Stimulated activated CD4-positive, alpha-beta T cell treated with anti-CD3 and anti-CD28 coated beads, Interleukin-12 subunit alpha, Interleukin-12 subunit beta, amount 100 ng/mL, for 24 hours (primary cell): ENCODE data around the gene HIBADH.
A peak's percentile ranks its signal among the peaks of the same experiment; 100 is the strongest.

Experiments
- DNase-seq, 2 experiments: peaks; one replicate each; pipeline ENCODE4 v3.0.0-alpha.2; 2020; ENCODE audit warnings: low read depth in 2 of 2

HIBADH gene

DNA sequence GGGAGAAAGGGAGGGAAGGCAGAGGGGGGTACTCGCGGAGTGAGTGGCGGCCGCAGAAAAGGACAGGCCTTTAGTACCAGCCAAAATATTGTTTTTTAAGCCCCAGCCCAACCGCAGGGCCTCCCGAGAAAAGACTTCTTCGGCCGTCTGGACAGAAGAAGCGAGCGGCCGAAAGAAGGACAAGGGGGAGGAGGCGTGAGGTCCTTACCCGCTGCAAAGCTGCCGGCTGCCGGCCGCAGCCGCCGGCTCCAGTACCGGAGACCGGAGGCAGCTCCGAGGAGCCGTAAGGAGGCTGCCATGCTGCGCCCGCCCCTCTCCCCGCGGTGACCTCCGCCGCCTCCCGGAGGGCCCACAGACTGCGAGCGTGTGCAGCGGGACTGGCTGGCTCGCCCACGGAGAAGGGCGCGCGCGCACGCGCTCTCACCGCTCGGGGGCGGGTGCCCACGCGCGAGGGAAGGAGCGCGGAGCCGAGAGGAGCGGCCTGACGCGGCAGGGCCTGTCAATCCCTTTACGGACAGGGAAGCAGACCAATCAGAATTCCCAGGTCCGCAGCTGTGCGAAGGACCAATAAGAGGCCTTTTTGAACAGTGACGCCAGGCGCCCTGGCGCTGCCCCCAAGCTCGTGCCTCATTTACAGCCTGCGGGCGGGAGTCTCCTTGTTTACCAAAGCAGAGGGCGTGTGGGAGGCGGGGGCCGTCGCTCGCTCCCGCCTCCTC lies at the start of gene HIBADH:
Gene HIBADH (minus strand): TSS at position 394 of the 716 bp plus-strand sequence. CDS start 95 bp downstream, at position 299.
- peak; percentile 82 to 89 for DNase-seq

DNA sequence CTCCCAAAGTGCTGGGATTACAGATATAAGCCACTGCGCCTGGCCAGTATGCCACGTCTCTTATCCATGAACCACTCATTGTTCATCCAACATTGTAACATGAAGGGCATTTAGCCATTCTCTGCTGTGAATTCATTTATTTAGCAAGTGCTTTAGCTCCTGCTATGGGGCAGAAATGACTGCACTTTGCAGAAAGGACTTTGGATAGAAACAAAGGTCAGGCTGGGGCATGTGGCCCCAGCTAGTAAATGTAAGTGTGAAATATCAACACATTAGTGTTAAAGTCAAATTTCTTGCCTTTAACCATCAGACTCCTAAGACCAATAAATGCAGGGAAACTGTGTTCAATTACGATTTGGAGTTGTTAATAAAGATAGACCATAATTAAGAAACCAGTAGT lies 49.5 kb upstream of the HIBADH start:
- no peak for DNase-seq

DNA sequence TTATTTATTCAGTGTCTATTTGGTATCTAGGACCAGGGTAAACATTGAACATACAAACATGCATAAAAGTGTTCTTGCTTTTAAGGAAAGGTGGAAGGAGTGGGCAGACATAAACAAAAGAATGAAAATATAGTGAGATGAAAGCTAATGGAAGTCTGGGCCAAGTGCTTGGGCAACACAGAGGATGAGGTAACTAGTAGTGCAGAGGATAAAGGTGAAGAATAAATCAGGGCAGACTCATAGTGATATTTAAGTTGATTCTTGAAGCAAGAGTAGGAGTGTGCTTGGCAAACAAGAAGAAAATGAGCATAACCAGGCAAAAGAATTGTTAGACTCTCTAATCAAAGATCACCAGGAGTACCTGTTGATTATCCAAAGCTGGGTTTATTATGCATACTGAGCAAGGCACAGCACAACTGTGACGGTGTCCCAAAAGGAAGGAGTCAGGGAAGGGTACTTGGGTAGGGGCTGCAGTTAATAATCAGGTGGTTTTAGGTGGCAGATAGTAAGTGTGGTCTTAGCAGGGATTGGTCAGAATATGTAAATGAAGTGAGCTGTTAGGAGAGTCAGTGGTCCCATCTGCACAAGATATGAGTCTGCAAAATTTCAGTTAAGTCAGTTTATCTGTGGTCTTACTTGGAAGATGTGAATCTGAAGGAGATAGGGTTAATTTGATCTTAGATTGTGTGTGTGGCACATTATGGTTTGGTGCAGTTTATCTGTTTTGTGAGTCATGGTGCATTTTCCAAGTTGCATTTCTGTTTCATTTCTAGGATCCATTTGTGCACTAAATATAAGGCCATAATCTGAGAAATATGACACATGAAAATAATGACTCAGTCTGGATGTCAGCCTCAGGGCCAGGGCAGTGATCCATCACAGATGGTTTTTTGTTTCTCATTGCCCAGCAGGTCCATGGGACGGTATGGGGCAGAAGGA lies 46.7 kb upstream of the HIBADH start:
- no peak for DNase-seq

DNA sequence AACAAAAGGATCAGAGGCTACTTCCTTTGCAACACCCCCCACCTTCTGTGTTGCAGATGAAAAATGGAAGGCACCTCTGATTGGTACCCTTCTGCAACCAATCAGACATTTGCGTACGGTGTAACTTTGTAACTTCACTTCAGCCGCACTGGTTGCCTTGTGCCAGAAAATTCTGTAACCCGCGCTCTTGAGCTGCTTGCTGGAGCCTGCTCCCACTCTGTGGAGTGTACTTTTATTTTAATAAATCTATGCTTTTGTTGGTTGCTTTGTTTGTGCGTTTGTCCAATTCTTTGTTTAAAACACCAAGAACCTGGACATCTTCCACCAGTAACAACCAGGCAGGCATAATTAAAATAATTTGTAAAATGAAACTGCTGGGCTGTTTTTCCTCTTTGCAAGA lies 45.8 kb upstream of the HIBADH start:
- no peak for DNase-seq

DNA sequence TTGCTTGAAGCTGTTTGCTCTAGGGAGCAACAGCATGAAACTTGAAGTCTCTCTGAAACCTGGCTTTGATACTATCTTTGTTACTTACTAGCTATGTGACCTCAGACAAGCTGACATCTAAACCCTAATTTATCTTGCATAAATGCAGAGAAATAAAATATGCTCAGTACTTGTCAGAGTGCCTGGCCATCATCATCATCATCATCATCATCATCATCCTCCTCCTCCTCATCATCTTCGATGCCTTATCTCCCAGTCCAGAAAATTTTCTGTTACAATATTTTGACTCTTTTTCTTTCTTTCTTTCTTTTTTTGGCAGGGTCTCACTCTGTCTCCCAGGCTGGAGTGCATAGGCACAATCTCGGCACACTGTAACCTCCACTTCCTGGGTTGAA lies 42.5 kb upstream of the HIBADH start:
- no peak for DNase-seq

DNA sequence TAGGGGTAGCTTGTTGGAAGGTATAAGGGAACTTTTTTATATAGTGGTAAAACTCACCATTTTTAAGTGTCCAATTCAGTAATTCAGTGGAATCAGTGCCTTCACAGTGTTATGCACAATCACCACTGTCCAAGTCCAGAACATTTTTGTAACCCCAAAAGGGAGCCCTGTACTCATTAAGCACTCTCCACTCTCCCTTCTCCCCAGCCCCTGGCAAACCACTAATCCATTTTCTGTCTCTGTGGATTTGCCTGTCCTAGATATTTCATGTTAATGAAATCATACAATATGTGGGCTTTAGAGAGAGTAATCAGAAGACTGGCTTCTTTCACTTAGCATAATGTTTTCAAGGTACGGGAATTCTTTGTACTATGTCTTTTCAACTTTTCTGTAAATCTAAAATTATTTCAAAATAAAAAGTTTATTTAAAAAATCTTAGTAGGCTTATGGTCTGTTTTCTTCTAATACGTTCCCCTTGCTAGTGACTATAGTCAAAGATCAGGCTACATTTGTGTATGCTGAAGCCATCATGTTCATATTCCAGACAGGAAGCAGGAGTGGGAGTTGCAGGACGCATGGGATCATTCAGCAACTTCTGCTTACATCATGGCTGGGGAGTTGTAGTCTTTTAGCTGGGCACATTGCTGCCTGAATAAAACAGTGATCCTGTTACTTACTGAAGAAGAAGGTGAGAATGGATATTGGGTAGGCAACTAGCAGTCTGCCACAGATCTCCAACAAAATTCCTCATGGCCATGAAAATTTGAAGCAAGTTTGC lies 41.9 kb upstream of the HIBADH start:
- no peak for DNase-seq

DNA sequence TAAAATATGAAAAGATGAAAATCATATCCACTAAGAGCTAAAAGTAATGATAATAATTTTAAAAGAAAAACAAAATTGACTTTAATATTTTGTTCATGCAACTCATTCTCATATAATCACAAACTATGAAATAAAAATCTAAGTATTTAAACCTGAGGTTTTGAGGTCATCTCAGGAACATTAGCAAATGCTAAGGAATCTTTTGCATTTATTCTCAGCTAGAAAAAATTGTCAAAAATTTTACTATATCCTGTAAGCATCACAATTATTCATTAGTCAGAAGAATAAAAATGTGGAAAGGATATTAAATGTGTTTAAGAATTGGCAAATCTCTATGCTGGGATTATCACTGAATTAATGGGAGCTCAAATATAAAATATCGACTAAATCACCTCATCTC lies 40.5 kb upstream of the HIBADH start:
- DNase-seq = no peak

DNA sequence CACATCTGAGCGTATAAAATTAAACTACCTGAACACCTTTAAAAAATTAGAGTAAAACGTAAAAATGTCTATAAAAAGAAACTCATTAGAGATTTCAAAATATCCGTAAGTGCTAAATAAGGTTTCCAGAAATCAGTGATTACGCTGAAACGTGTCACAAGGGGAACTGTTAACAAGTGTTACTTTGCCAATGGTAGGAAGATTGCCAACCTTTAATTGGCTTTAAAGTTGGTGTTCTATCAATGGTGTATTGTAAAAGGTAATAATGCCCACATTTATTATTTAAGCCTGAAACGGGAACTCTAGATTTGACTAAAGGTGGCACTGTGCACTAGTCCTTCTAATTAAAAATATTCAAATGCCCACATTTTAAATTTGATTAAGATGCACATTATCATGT lies 37.8 kb upstream of the HIBADH start:
- no peak for DNase-seq

DNA sequence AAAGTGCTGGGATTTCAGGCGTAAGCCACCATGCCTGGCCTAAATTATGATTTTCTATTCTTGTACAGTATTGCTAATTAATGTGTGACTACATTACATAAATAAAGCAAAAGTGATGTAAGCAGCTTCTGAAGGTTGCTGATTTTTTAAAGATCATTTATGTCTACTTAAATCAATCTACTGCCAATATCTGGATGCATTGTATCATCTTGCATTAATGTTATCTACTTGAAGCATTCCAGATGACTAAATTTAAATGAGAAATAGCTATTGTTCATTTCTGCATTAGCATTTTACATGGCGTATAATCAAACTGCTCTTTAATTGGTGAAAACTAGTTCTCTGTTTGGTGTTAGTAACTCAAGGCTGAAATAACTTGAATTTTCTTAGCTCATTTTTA lies 37.1 kb upstream of the HIBADH start:
- no peak for DNase-seq

DNA sequence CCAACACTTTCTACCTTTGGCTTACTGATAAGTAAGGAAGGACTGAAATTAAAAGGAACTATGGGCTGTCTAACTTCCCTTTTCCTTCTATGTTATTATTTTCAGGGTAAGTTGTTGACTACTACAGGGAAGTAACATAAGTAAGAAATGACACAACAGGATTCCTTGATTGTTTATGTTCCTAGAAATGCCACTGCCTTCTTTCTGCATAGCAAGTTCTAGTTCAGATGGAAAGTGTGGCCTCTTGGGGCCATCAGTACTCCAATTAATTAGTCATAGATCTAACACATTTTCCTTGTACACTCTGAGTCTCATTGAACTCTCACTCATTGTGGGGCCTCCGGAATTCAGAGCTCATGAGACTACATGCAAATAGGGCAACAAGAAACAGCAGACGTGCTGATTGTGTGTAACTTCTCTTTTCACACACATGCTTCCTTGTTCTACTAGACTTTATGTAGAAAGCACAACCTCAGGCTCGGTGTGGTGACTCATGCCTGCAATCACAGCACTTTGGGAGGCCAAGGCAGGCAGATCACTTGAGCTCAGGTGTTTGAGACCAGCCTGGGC lies 35.3 kb upstream of the HIBADH start:
- DNase-seq = no peak

DNA sequence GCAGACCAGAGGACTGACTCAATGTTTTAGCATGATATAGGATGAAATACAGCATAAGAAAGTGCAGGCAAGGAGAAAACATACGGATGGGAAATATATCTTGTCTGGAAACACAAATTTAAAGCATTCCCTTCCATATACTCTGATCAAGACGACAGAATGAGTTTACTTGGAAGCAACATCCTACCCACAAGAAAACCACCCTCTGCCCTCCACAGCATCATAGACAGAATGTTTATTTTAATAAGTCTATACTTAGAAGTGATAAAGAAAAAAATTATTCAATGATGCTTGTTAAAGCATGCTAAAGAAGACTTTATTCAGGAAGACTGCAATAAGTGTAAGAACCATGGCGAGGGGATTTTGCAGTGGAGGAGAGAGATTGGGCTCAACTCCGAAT lies 32.4 kb upstream of the HIBADH start:
- DNase-seq = no peak

DNA sequence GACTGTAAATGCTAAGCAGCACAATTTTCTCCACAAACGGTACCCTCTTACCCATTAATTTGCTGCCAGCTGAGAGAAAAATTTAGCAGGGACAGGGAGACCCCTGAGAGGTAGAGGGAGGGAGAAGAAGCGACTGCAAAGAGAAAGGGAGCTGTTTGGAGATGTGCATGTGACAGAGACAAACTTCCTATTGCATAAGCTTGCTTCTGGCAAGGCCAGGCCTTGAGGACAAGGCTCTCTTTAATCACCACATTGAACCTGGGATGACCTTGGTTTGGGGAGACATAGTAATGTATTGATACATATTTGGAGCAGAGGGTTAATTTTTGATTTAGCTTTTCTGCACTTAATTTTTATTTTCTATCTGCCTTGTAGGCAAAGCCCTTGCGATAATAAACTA lies 31.1 kb upstream of the HIBADH start:
- no peak for DNase-seq

DNA sequence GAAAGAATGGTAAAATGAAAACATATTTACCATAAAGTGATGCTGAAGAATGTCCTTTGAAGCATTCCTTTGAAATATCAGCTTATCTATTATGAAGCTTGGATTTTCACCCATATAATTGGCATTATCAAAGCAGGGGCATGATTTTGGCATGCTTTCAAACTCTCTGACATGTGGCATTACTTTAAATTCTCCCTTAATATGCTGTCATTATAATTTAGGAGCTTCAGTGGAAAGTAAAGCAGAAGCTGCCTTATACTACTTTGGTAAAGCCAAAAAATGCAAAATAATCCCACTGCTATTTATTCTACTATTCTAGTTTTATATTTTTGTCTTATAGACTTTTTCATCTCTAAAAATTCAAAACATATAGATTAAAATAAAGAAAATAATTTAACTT lies 28.0 kb upstream of the HIBADH start:
- DNase-seq = no peak

DNA sequence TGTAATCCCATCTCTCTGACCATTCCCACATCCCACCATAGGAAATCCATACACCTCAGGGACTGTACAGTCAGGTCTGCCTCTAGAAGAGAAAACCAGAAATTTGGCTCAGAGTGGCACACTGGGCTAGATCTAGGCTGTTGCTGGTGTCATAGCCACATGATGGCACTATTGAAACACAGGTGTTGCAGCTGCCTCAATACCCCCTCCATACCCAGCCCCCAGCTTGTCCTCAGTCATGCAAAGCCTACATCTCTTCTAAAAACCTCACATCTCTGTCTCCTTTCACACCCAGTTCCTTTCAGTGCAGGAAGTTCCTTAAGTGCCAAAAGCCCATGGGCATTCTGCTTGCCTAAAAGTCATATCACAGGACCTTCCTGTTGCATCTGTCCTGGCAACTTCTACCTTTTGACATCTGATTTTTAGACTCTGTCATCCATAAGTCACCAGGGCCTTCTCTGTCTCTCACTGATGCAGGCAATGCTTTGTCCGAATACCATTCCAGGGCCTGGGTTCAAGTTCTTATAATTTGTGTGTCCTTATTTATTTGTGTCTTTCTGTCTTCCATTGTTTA lies 27.0 kb upstream of the HIBADH start:
- DNase-seq = no peak

DNA sequence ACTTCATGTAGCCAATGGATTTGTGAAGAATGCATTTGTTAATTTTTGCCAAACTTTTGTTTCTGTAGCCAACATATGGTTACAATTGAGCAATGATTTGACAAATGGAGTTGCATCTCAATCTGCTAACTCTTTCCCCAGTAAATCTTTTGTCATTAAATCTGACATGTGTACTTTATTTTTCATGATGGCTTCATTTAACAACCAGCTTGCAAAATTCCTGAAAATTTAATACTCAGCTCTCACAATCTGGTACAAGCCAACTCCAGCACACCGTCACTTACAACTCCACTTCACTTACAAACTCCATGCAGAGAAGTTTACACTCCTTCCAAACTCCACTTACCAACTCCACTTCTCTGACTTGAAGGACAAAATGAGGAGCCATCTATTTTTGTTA lies 26.5 kb upstream of the HIBADH start:
- no peak for DNase-seq

DNA sequence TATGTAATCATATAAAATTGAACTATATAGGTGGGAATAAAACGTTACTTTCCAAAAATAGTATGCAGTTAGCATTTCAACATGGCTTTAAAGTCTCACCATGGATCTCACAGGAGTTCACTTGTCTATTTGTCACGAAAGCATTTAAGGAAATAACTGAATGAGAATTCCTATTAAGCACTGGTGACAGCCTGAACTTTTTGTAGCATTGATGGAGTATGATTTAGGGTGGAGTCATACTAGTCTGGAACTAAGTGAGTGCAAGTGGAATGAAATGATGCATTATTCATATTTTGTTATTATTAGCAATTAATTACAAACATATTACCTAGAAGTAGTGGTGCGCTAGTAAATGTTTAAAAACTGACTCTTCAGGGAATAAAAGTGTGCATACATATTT lies 26.0 kb upstream of the HIBADH start:
- DNase-seq = no peak

DNA sequence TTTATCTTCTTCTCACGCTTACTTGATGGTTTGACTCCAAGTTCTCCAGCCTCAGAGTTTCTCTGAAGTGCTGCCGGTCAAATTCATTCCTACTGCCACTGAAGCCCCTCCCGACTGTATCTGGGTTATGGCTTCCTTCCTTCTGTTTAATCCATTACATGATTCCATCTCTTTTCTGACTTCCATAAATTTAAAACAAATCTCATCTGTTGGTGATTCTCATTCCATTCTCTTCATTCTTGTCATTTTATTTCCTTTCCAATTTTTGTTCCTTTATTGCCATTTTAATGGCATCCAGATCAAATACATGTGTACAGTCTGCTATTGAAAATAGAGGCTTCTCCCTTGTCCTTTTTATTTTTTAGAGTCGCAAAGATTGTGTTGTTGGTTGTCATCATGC lies 25.4 kb upstream of the HIBADH start:
- DNase-seq = no peak

DNA sequence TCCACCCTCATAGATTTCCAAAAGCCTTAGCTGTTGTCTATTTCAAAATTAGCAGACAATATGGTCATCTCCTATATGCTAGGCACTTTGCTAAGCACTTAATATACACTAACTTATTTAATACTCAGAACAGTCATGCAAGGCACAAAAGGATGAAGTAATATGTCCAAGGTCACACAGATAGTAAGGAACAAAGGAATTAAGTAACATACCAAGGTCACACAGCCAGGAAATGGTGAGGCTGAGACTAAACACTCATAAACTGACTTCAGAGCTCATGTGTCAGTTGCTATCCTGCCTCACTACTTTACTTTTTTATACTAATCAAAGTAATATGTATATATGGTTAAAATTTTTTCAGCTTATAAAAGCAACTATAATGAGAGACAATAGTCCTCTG lies 23.6 kb upstream of the HIBADH start:
- DNase-seq = no peak

DNA sequence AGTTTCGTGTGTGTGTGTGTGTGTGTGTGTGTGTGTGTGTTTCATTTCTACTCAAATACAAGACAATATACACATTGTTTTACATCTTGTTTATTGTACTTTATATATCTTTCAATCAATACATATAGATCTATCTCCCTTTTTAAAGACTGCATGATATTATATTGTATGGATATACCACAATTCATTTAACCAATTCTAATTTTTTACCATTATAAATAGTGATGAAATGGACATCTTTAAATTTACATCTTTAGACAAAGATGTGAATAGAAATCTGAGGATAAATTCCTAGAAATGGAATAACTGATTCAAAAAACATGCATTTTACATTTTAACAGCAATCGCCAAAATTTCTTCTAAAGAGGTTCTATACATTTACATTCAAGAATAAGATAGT lies 23.2 kb upstream of the HIBADH start:
- DNase-seq = no peak

DNA sequence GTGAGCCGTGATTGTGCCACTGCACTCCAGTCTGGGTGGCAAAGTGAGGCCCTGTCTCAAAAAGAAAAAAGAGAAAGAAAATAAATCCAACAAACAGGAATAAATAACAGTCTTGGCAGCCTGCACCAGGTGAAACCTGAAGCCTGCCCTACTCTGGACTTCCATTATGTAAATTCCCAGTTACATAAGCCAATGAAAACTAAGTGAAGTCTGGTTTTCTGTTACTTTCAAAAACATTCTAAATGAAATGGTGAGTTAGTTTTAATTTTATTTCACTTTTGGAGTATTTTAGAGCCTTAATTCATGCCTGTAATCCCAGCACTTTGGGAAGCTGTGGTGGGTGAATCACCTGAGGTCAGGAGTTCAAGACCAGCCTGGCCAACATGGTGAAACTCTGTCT lies 22.5 kb upstream of the HIBADH start:
- no peak for DNase-seq

DNA sequence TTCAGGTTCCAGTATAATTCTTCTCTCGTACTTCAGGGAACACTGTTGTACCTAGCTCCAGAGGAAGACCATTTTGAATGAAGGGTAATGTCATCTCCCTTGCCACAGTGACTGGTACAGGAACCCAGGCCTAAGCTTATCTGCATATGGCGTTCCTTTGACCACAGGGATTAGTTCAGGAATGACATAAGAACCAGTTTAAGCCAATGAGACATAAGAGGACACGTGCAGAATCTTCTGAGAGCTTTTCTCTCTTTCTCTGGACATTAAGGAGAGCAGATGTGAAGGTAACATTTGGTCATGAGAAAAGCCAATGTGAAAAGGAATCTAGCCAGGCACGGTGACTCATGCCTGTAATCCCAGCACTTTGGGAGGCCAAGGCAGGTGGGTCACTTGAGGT lies 21.8 kb upstream of the HIBADH start:
- DNase-seq = no peak

DNA sequence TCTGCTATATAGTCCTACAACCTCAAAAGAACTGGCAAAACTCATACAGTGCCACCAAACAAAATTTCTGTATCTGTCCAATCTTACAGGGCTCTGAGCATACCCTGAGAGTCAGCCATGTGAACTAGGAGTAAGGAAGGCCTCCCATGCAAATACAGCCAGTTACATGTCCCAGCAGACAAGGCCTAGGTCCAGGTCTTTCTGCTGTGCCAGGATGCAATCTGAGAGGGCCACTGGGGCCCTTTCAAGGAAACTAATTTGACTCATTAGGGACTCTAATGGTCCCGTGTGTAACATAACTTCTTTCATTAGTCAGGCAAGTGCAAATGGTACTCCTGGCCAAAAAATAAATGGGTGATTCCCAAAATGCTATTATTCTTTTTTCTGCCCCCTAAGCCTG lies 17.9 kb upstream of the HIBADH start:
- no peak for DNase-seq
